Central memory CD8-positive, alpha-beta T cell (primary cell): Measurements from ENCODE around the gene STK16.

Experiments
- ATAC-seq: fragments of 150-1000 bp; cut with Tn5 transposase; replicated peaks from 2 replicates; pipeline ENCODE4 v1.10.0; 2022; ENCODE audit warnings: mild to moderate bottlenecking, moderate FRiP score, moderate number of reproducible peaks; ENCODE audit not compliant: poor library complexity, severe bottlenecking; ENCODE audit errors: extremely low read depth
- DNase-seq, 2 donors: peaks; one replicate each; pipeline ENCODE4 v3.0.0; 2021; ENCODE audit warnings: low spot score in 2 of 2
- H3K27ac Mint-ChIP-seq: one replicate; pipeline ENCODE4 v1.8.0; 2022; ENCODE audit warnings: low read depth, mild to moderate bottlenecking, moderate library complexity, mixed read lengths
- H3K27me3 Mint-ChIP-seq: one replicate; pipeline ENCODE4 v1.8.0; 2022; ENCODE audit warnings: mixed read lengths
- H3K36me3 Mint-ChIP-seq: one replicate; pipeline ENCODE4 v1.8.0; 2022; ENCODE audit warnings: mild to moderate bottlenecking, moderate library complexity, mixed read lengths; ENCODE audit not compliant: insufficient read depth
- H3K4me1 Mint-ChIP-seq: one replicate; pipeline ENCODE4 v1.8.0; 2022; ENCODE audit warnings: mixed read lengths
- H3K4me3 Mint-ChIP-seq: one replicate; pipeline ENCODE4 v1.8.0; 2022; ENCODE audit warnings: mild to moderate bottlenecking, moderate library complexity, mixed read lengths
- H3K9me3 Mint-ChIP-seq: one replicate; pipeline ENCODE4 v1.8.0; 2022; ENCODE audit warnings: mixed read lengths

The STK16 gene

DNA sequence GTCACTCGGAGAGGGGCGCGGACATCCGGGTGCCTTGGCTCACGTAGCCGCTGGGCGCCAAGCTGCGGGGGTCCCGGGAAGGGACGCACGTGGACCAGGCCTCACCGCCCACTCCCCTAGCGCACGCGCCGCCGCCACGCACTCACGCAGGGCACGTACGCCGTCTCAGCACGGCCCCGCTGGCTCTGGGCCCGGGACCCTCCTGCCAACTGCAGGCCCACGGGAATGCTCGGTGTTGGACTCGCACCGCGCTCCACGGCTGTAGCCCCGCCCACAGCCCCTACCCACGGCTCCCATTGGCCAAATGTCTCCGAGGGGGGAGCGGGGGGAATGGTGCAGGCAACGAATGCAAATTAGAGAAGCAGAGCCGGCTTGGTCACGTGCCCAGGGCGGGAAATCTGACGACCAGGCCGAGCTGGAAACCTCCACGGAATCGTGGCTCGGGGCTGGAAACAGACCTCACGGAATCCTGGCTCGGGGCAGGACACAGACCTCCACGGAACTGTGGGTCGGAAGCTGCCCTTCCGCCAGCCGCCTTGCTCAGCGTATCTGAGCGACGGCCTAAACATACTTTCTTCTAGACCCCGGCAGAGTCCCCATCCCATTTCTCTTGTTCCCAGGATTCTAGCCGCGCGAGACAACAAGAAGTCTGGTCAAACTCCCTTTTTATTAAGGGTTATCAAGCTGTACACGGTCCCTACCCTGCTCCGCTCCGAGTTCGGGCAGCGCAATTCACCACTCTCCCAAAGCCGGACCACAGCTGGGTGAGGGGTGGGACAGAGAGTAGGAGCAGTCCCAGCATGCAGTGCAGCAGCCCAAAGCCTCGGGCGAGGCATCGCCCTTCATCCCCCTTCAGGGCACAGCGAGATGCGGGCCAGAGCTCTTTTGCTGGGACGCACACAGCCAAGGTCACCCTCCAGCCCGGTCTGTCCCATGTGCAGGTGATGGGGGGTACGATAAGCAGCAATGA is 26.3 kb upstream of the STK16 start, which contains the start of gene ABCB6:
Gene ABCB6, minus strand, starts transcription at position 227 of the 970 bp plus-strand sequence. CDS start 285 bp downstream, outside the sequence.
- no peaks in the 10 kb centered on the region for H3K27me3 Mint-ChIP-seq
- DNase-seq (peak; percentile 60 to 63), ATAC-seq (peak; percentile 63)
- peaks cover 37% of the 10 kb centered on the region for H3K36me3 Mint-ChIP-seq
- no peaks in the 10 kb centered on the region for H3K9me3 Mint-ChIP-seq
- peak within 1 kb of the TSS; percentile 79 for H3K4me3 Mint-ChIP-seq
- peak within 1 kb of the TSS; percentile 83 for H3K27ac Mint-ChIP-seq
- H3K4me1 Mint-ChIP-seq: peaks cover 13% of the 10 kb centered on the region

GRCh38 chr2:219219784-219220532 is 25.3 kb upstream of the STK16 start:
- H3K4me3 Mint-ChIP-seq: no peak overlapping the region
- ATAC-seq (no peak), DNase-seq (no peak)
- no peaks in the 10 kb centered on the region for H3K27me3 Mint-ChIP-seq
- no peaks in the 10 kb centered on the region for H3K9me3 Mint-ChIP-seq
- H3K36me3 Mint-ChIP-seq: peaks cover 36% of the 10 kb centered on the region
- H3K27ac Mint-ChIP-seq: no peak overlapping the region
- peaks cover 16% of the 10 kb centered on the region for H3K4me1 Mint-ChIP-seq

DNA sequence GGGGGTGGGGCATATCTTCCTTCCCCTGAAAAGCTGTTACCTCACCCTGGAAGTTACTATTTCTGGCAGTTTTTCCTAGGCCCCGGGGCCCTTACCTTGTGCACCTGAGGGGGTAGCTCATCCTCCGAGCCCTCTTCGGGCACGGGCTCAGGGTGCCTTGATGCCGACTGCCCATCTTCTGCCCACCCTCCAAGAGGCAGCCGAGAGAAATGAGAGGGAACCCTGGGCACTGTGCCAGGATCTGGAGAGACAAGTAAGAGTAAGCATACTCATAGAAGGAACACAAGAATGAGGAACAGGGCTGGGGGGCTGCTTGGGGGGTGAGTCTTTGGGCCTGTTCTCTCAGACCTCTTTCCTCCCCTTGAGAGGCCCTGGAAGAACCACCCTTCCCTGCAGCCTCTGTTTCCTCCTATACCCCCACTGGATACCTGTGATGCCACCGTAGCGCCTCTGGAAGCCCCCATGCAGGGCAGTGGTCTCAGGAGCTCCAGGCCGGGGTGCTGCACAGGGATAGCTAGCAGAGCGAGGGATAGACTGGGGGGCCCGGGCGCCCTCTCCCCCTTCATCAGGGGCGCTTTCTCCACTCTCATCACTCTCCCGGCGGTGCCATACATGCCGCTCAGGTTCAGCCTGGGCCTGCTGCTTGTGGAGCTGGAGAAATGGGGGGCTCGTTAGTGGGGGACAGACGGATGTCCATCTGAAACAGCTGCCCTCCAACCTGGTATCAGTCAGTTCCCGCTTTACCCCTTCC is 24.5 kb upstream of the STK16 start:
- Mint-ChIP-seq H3K9me3 (no peaks in the 10 kb centered on the region), H3K27me3 (no peaks in the 10 kb centered on the region), H3K36me3 (peaks cover 39% of the 10 kb centered on the region), H3K4me3 (no peak overlapping the region), H3K4me1 (peaks cover 23% of the 10 kb centered on the region), H3K27ac (no peak overlapping the region)
- ATAC-seq: no peak
- no peak for DNase-seq

DNA sequence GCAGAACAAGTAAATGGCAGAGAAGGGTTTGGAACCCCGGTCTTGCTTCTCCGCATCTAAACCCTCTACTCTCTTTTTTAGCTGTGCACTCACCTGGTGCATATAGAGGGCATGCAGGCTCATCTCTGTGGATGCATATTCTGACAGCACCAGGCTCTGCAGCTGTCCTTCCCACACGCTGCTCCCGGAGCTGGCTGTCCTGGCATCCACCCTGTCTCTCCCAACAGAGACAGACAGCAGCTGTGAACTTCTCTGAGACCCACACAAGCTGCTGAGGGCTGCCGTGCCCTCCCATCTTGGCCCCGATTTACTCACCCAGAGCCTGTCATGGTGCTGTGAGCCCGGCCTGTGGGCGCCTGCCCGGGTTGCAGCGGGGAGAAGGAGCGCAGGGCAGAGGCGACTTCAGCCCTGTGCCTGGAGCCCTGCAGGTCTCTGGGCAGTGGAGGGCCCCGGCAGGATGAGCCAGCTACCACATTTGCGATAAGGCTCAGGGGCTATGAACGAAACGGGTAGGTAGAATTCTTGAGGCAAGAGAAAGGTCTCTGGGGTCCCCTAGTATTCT is 23.2 kb upstream of the STK16 start:
- Mint-ChIP-seq H3K4me1 (peaks cover 29% of the 10 kb centered on the region), H3K36me3 (peaks cover 41% of the 10 kb centered on the region), H3K4me3 (no peak overlapping the region), H3K9me3 (no peaks in the 10 kb centered on the region), H3K27me3 (no peaks in the 10 kb centered on the region), H3K27ac (no peak overlapping the region)
- ATAC-seq: no peak
- no peak for DNase-seq

DNA sequence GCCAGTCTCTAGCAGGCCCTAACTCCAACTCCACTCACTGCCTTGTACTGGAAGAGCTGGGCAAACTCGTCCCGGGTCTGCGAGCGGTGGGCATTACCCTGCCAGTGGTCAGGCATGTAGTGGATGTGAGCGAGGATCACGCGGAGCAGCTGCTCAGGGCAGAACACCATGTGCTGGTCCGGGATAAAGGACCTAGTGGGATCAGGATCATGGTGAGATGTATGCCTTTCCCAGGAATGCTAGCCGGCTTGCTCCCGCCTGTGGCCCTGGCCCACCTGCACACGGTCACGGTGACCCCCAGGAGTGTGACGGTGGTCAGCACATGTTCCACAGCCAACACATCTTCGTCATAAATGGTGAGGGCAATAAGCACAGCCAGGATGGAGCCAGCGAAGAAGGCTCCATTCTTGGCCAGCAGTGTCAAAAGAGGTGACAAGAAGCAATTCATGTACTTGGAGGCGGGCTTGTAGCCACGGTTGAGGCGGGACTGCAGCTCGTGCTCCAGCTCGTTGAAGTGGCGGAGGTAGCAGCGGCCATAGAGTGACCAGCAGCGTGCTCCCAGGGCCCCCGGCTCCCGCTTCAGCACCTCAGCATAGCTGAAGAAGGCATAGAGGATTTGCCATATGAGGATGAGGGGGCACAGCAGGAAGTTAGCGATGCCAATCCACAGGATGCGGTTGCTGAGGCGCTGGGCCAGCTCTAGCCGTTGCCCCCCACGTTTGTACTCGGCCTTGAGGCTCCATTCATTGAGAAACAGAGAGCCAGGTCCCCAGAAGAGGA is 21.3 kb upstream of the STK16 start:
- Mint-ChIP-seq H3K36me3 (peaks cover 41% of the 10 kb centered on the region), H3K9me3 (no peaks in the 10 kb centered on the region), H3K4me1 (peaks cover 39% of the 10 kb centered on the region), H3K4me3 (no peak overlapping the region), H3K27me3 (no peaks in the 10 kb centered on the region), H3K27ac (no peak overlapping the region)
- no peak for ATAC-seq
- no peak for DNase-seq

- Mint-ChIP-seq H3K36me3 (peaks cover 43% of the 10 kb centered on the region), H3K27ac (peak overlapping the region; percentile 13)
- DNase-seq: no peak
Measured at GRCh38 chr2:219225350-219225749, 19.9 kb upstream of the STK16 start.

DNA sequence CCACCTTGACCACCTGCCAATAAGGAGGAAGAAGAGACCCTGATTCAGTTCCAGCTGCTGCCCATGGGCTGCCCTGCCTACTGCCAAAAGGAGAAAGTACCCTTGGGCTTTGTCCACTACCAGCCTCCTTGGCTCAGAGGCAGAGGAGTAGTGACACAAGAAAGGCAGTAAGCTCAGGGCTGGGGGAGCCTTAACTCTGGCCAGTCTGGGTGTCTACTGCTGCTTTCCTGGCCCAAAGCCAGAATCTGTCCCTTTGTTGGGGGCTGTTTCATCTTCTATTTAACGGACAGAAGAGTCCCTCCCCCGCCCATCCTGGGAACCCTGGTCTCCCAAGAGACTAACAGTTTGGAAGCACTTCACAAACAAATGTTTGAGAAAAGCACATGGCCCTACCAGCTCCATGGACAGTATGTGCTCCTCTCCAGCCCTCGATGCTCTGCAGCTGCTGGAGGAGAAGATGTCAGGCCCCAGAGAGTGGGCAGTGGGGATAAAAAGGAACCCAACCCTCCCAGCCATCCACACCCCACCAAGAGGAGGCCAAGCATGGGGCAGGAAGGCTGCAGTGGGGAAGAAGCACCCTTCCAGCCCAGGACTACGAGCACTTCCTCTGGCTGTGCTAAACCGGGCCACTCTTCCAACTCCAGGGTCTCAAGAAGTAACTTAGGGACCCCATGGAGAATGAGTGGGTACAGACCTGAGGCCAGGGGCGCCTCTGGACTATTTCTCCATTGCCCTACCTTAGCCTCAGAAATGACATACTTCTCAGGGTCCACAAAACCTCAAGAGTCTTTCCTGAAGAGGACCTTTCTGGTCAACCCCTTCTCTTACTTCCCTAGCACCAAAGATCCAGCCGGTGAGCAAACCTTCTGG is 17.0 kb upstream of the STK16 start:
- Mint-ChIP-seq H3K27ac (peak overlapping the region; percentile 72), H3K36me3 (peaks cover 39% of the 10 kb centered on the region), H3K27me3 (no peaks in the 10 kb centered on the region), H3K9me3 (no peaks in the 10 kb centered on the region), H3K4me1 (peaks cover 61% of the 10 kb centered on the region), H3K4me3 (peak overlapping the region; percentile 97)
- no peak for DNase-seq
- no peak for ATAC-seq

More at GRCh38 chr2:219225350-219225749, 19.9 kb upstream of the STK16 start:
- no peak overlapping the region for H3K4me3 Mint-ChIP-seq
- H3K9me3 Mint-ChIP-seq: no peaks in the 10 kb centered on the region
- ATAC-seq: no peak
- H3K4me1 Mint-ChIP-seq: peaks cover 50% of the 10 kb centered on the region
- no peaks in the 10 kb centered on the region for H3K27me3 Mint-ChIP-seq

DNA sequence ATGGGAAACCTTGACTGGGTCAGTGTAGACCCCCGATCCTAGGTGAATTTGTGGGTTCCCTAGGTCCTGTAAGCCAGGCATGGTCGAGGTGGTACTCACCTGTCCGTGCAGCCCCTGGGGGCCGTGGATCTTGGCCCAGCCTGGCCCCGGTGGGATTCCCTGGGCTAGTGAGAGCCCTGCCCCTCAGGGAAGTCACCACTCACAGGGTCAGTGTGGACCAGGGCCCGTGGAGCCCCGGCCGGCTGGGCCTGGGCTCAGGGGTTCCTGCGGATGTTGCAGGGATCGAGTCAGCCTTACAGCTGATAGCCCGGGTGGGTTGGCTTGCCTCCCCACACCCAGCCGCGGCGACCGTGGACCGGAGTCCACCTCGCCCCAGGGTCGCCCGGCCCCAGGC is 16.4 kb upstream of the STK16 start:
- H3K27ac Mint-ChIP-seq: peak overlapping the region; percentile 98
- no peaks in the 10 kb centered on the region for H3K9me3 Mint-ChIP-seq
- H3K36me3 Mint-ChIP-seq: peaks cover 39% of the 10 kb centered on the region
- no peaks in the 10 kb centered on the region for H3K27me3 Mint-ChIP-seq
- peak overlapping the region; percentile 97 for H3K4me3 Mint-ChIP-seq
- ATAC-seq (peak; percentile 6), DNase-seq (peak in 1 of 2 donors; percentile 21)
- H3K4me1 Mint-ChIP-seq: peaks cover 67% of the 10 kb centered on the region

- H3K27ac Mint-ChIP-seq: peak within 1 kb of the TSS; percentile 98
- H3K9me3 Mint-ChIP-seq: no peaks in the 10 kb centered on the region
- H3K27me3 Mint-ChIP-seq: no peaks in the 10 kb centered on the region
- H3K4me3 Mint-ChIP-seq: peak within 1 kb of the TSS; percentile 97
- H3K4me1 Mint-ChIP-seq: peaks cover 72% of the 10 kb centered on the region
- peaks cover 43% of the 10 kb centered on the region for H3K36me3 Mint-ChIP-seq
- DNase-seq (peak; percentile 92 to 99), ATAC-seq (peak; percentile 96)
Measured at GRCh38 chr2:219229305-219230058, 15.8 kb upstream of the STK16 start, which contains the start of the genes ANKZF1 and ATG9A. Gene ANKZF1 (plus strand): TSS chr2:219229806. CDS start chr2:219230258, 452 bp downstream. Gene ATG9A (minus strand): TSS chr2:219229636. CDS start chr2:219228024, 1,612 bp downstream.

DNA sequence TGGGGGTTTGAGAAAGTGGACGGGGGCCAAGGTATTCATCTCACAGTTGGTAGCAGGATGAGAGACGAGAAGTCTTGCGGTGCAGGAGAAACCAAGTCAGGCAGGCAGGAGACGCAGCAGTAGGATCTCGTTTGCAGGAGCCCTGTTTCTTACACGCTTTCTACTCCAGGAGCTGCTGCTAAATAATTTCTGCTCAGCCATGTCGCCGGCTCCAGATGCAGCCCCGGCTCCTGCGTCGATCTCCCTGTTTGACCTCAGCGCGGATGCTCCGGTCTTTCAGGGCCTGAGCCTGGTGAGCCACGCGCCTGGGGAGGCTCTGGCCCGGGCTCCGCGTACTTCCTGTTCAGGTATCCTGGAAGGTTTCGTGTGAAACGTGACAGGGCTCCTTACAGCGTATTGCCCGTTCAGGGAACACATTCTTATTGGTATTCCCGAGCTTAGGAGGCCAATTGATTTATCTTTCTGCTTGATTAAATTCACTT is 15.2 kb upstream of the STK16 start:
- H3K4me3 Mint-ChIP-seq: peak overlapping the region; percentile 97
- peaks cover 71% of the 10 kb centered on the region for H3K4me1 Mint-ChIP-seq
- no peaks in the 10 kb centered on the region for H3K27me3 Mint-ChIP-seq
- H3K9me3 Mint-ChIP-seq: no peaks in the 10 kb centered on the region
- ATAC-seq: peak; percentile 10
- peak overlapping the region; percentile 98 for H3K27ac Mint-ChIP-seq
- DNase-seq: no peak
- H3K36me3 Mint-ChIP-seq: peaks cover 47% of the 10 kb centered on the region
